Neural progenitor cell (in vitro differentiated cells): ENCODE measurements around the gene REM2. TPM values are rescaled to one million over a fixed set of nuclear protein-coding genes. Genes with fewer than 3 reads are reported as not detected.

Source experiments
- DNase-seq: peaks from one replicate; pipeline ENCODE4 v3.0.0-alpha.2; 2016; ENCODE audit warnings: low spot score
- H2AFZ ChIP-seq: fragments of 200-600 bp; sonication (generic); replicated peaks from 2 replicates; pipeline ENCODE4 v1.6.1; 2016; ENCODE audit warnings: antibody characterized with exemption
- H3F3A ChIP-seq: fragments of 200-600 bp; sonication (generic); 2 replicates; pipeline ENCODE4 v1.6.1; 2016; ENCODE audit warnings: antibody characterized with exemption, low read depth
- H3K27ac ChIP-seq: fragments of 200-600 bp; sonication (generic); 2 replicates; pipeline ENCODE4 v1.5.1; 2016; ENCODE audit warnings: mild to moderate bottlenecking
- H3K27me3 ChIP-seq: fragments of 200-600 bp; sonication (generic); 2 replicates; pipeline ENCODE4 v1.6.1; 2016; ENCODE audit warnings: mild to moderate bottlenecking, moderate library complexity
- H3K36me3 ChIP-seq: fragments of 200-600 bp; sonication (generic); 2 replicates; pipeline ENCODE4 v1.5.1; 2016
- H3K4me1 ChIP-seq: fragments of 200-600 bp; sonication (generic); 2 replicates; pipeline ENCODE4 v1.6.1; 2016; ENCODE audit warnings: mixed run types
- H3K4me2 ChIP-seq: fragments of 200-600 bp; sonication (generic); 2 replicates; pipeline ENCODE4 v1.6.1; 2016
- H3K4me3 ChIP-seq: fragments of 200-600 bp; sonication (generic); 2 replicates; pipeline ENCODE4 v1.5.1; 2016
- H3K79me2 ChIP-seq: fragments of 200-600 bp; sonication (generic); 2 replicates; pipeline ENCODE4 v1.6.1; 2016; ENCODE audit warnings: low read depth
- H3K9ac ChIP-seq: fragments of 200-600 bp; sonication (generic); 2 replicates; pipeline ENCODE4 v1.6.1; 2016
- H3K9me3 ChIP-seq: fragments of 200-600 bp; sonication (generic); 2 replicates; pipeline ENCODE4 v1.5.1; 2016; ENCODE audit warnings: low read depth
- H4K20me1 ChIP-seq: fragments of 200-600 bp; sonication (generic); 2 replicates; pipeline ENCODE4 v1.6.1; 2016; ENCODE audit warnings: low read depth
- H3K27ac Mint-ChIP-seq: 3 replicates; pipeline ENCODE4 v1.8.0; 2021; ENCODE audit warnings: mixed read lengths
- H3K27me3 Mint-ChIP-seq: 2 replicates; pipeline ENCODE4 v1.8.0; 2022; ENCODE audit warnings: low read depth, mild to moderate bottlenecking, inconsistent platforms, moderate library complexity, mixed read lengths; ENCODE audit not compliant: insufficient read depth
- H3K36me3 Mint-ChIP-seq: 3 replicates; pipeline ENCODE4 v1.8.0; 2021; ENCODE audit warnings: mixed read lengths
- H3K4me1 Mint-ChIP-seq: 3 replicates; pipeline ENCODE4 v1.8.0; 2021; ENCODE audit warnings: mixed read lengths
- H3K4me3 Mint-ChIP-seq: 3 replicates; pipeline ENCODE4 v1.8.0; 2021; ENCODE audit warnings: mild to moderate bottlenecking, moderate library complexity, mixed read lengths
- H3K9me3 Mint-ChIP-seq: 3 replicates; pipeline ENCODE4 v1.8.0; 2020; ENCODE audit warnings: mixed read lengths
- EZH2 ChIP-seq: fragments of 200-600 bp; sonication (generic); IDR thresholded peaks from 2 replicates; pipeline ENCODE4 v1.6.1; 2017; ENCODE audit warnings: antibody characterized with exemption, mild to moderate bottlenecking, moderate library complexity
- EZH2phosphoT487 ChIP-seq: fragments of 200-600 bp; sonication (generic); IDR thresholded peaks from 2 replicates; pipeline ENCODE4 v1.6.1; 2017; ENCODE audit warnings: antibody characterized with exemption
- total RNA-seq: library from RNA; depleted of rRNA; stranded (reverse); fragments of >200 nt; gene quantifications from 2 replicates; pipeline ENCODE4 v1.2.3, GENCODE V29; 2015; ENCODE audit warnings: low replicate concordance
- TF ChIP-seq, protein P1 (sequence below): fragments of 200-600 bp; sonication (generic); IDR thresholded peaks from 2 replicates; pipeline ENCODE4 v1.5.1; 2017; ENCODE audit warnings: antibody characterized with exemption, mild to moderate bottlenecking

Gene REM2
- total RNA-seq, 1 donor from 2014 or later: 1.7 TPM

- no peaks in the 10 kb centered on the region for H3K79me2 ChIP-seq
- Mint-ChIP-seq H3K27me3 (peaks cover 2% of the 10 kb centered on the region), H3K36me3 (peaks cover 37% of the 10 kb centered on the region), H3K27ac (no peak overlapping the region), H3K4me1 (peaks cover 8% of the 10 kb centered on the region), H3K4me3 (no peak overlapping the region), H3K9me3 (no peaks in the 10 kb centered on the region)
- no peak overlapping the region for H3K4me2 ChIP-seq
- H3K4me3 ChIP-seq: no peak overlapping the region
- peaks cover 10% of the 10 kb centered on the region for H4K20me1 ChIP-seq
- no peak overlapping the region for H2AFZ ChIP-seq
- no peak for DNase-seq
- peaks cover 36% of the 10 kb centered on the region for H3F3A ChIP-seq
- H3K4me1 ChIP-seq: peaks cover 10% of the 10 kb centered on the region
- H3K27ac ChIP-seq: no peak overlapping the region
- H3K27me3 ChIP-seq: no peaks in the 10 kb centered on the region
- no peak overlapping the region for H3K9ac ChIP-seq
- H3K9me3 ChIP-seq: no peaks in the 10 kb centered on the region
- TF ChIP-seq EZH2: no peak
- no peak for TF ChIP-seq EZH2phosphoT487
- TF ChIP-seq, protein P1, sequence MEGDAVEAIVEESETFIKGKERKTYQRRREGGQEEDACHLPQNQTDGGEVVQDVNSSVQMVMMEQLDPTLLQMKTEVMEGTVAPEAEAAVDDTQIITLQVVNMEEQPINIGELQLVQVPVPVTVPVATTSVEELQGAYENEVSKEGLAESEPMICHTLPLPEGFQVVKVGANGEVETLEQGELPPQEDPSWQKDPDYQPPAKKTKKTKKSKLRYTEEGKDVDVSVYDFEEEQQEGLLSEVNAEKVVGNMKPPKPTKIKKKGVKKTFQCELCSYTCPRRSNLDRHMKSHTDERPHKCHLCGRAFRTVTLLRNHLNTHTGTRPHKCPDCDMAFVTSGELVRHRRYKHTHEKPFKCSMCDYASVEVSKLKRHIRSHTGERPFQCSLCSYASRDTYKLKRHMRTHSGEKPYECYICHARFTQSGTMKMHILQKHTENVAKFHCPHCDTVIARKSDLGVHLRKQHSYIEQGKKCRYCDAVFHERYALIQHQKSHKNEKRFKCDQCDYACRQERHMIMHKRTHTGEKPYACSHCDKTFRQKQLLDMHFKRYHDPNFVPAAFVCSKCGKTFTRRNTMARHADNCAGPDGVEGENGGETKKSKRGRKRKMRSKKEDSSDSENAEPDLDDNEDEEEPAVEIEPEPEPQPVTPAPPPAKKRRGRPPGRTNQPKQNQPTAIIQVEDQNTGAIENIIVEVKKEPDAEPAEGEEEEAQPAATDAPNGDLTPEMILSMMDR: no peak
- H3K36me3 ChIP-seq: no peaks in the 10 kb centered on the region
Measured at GRCh38 chr14:22901799-22902198, 18.8 kb downstream of the REM2 start.

DNA sequence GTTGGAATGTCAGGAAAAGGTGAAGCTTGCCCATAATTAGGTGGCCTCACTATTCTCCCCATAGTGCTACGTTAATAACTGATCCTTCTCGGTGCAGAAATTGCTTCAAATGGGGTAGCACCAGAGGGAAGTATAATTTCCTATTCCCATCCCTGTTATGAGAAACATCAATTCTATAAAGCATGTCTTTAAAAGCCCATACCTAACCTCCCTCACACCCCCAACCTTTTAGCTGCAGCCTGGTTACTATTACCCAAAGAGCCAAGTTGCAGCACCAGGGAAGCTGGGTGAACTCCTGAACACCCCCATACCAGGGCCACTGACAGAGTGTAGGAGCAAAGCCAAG, 20.7 kb downstream of the REM2 start:
- H3K36me3 ChIP-seq: peaks cover 4% of the 10 kb centered on the region
- TF ChIP-seq EZH2: no peak
- TF ChIP-seq, protein P1: no peak
- TF ChIP-seq EZH2phosphoT487: no peak
- Mint-ChIP-seq H3K27me3 (peaks cover 2% of the 10 kb centered on the region), H3K4me1 (peaks cover 8% of the 10 kb centered on the region), H3K9me3 (no peaks in the 10 kb centered on the region), H3K27ac (no peak overlapping the region), H3K4me3 (no peak overlapping the region), H3K36me3 (peaks cover 43% of the 10 kb centered on the region)
- H3K79me2 ChIP-seq: no peaks in the 10 kb centered on the region
- DNase-seq: no peak
- no peaks in the 10 kb centered on the region for H3K27me3 ChIP-seq
- H3K4me3 ChIP-seq: no peak overlapping the region
- H3K4me2 ChIP-seq: no peak overlapping the region
- H3K4me1 ChIP-seq: peaks cover 10% of the 10 kb centered on the region
- H4K20me1 ChIP-seq: peaks cover 10% of the 10 kb centered on the region
- H3K9me3 ChIP-seq: no peaks in the 10 kb centered on the region
- H2AFZ ChIP-seq: no peak overlapping the region
- peaks cover 32% of the 10 kb centered on the region for H3F3A ChIP-seq
- no peak overlapping the region for H3K27ac ChIP-seq
- H3K9ac ChIP-seq: no peak overlapping the region

DNA sequence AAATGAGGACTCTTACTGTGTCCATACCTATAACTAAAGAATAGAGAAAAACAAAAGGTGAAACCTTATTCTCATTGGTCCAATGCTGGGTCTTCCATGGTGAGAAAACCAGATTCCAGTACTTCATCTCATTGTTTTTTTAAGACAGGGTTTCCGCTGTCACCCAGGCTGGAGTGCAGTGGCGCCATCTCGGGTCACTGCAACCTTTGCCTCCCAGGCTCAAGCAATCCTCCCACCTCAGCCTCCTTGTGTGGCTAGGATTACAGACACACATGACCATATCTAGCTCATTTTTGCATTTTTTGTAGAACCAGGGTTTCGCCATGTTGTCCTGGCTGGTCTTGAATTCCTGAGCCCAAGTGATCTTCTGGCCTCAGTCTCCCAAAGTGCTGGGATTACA, 22.6 kb downstream of the REM2 start:
- no peaks in the 10 kb centered on the region for H3K9me3 Mint-ChIP-seq
- TF ChIP-seq EZH2phosphoT487: no peak
- TF ChIP-seq, protein P1: no peak
- TF ChIP-seq EZH2: no peak
- Histone ChIP-seq H3F3A (peaks cover 13% of the 10 kb centered on the region), H2AFZ (no peak overlapping the region), H3K36me3 (peaks cover 4% of the 10 kb centered on the region), H3K9ac (no peak overlapping the region), H3K27ac (no peak overlapping the region), H3K79me2 (peaks cover 2% of the 10 kb centered on the region), H3K4me2 (no peak overlapping the region), H3K27me3 (no peaks in the 10 kb centered on the region), H3K4me1 (no peaks in the 10 kb centered on the region), H3K9me3 (no peaks in the 10 kb centered on the region), H4K20me1 (no peaks in the 10 kb centered on the region), H3K4me3 (no peak overlapping the region)
- H3K4me3 Mint-ChIP-seq: no peak overlapping the region
- peaks cover 2% of the 10 kb centered on the region for H3K27me3 Mint-ChIP-seq
- H3K36me3 Mint-ChIP-seq: peaks cover 48% of the 10 kb centered on the region
- no peak for DNase-seq
- H3K4me1 Mint-ChIP-seq: peaks cover 4% of the 10 kb centered on the region
- no peak overlapping the region for H3K27ac Mint-ChIP-seq

DNA sequence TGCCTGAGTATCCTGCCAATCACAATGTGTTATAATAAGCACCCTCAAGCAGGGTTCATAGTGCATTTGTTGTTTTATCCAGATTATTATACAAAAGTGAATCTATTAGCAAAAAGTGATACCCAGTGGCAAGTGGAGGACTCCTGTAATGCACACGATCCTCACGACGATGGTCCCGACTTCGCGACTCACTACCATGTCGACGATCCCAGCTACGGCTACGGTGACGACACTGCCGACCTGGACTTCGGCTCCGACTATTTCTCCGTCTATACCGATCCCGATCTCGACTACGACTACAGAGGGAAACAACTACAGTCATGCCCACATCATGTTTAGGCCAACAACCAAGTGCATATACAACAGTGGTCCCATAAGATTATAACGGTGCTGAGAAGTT, 23.1 kb downstream of the REM2 start:
- H3K27me3 Mint-ChIP-seq: peaks cover 2% of the 10 kb centered on the region
- H4K20me1 ChIP-seq: peaks cover 2% of the 10 kb centered on the region
- no peak overlapping the region for H3K4me2 ChIP-seq
- no peaks in the 10 kb centered on the region for H3K9me3 ChIP-seq
- no peaks in the 10 kb centered on the region for H3K9me3 Mint-ChIP-seq
- H3K4me1 Mint-ChIP-seq: peaks cover 4% of the 10 kb centered on the region
- H3K4me1 ChIP-seq: no peaks in the 10 kb centered on the region
- TF ChIP-seq EZH2 (no peak), EZH2phosphoT487 (no peak)
- TF ChIP-seq, protein P1: no peak
- no peak overlapping the region for H3K27ac ChIP-seq
- peaks cover 4% of the 10 kb centered on the region for H3K36me3 ChIP-seq
- H2AFZ ChIP-seq: no peak overlapping the region
- no peak overlapping the region for H3K27ac Mint-ChIP-seq
- H3K4me3 ChIP-seq: no peak overlapping the region
- H3F3A ChIP-seq: peaks cover 9% of the 10 kb centered on the region
- no peaks in the 10 kb centered on the region for H3K27me3 ChIP-seq
- H3K36me3 Mint-ChIP-seq: peaks cover 46% of the 10 kb centered on the region
- H3K4me3 Mint-ChIP-seq: no peak overlapping the region
- no peak overlapping the region for H3K9ac ChIP-seq
- H3K79me2 ChIP-seq: peaks cover 7% of the 10 kb centered on the region
- DNase-seq: no peak
